A549 (cell line): ENCODE data around the gene TPM1. TPM values are rescaled to one million over a fixed set of nuclear protein-coding genes. Genes with fewer than 3 reads are reported as not detected.

Experiments used
- ATAC-seq, 2 experiments: fragments of 200-7000 bp in 1 of 2; fragments of >200 bp in 1 of 2; cut with Nextera tagmentation in 1 of 2; cut with Tn5 transposase in 1 of 2; 3 replicates each; pipeline versions ENCODE4 v1.8.0 to v1.9.1; 2018 to 2020; ENCODE audit warnings: mild to moderate bottlenecking in 1 of 2, moderate library complexity in 1 of 2
- CTCF ChIA-PET: fragments of 300-600 bp; sonication (Branson Sonifier 250); formaldehyde crosslinking; extraction: SDS; loops from one replicate; lab custom pipeline; 2021; ENCODE audit warnings: antibody characterized with exemption, inconsistent platforms; lab: Yijun Ruan, JAX
- POLR2A ChIA-PET: fragments of 350-600 bp; formaldehyde crosslinking; extraction: SDS; loops from one replicate; lab custom pipeline; 2021; ENCODE audit warnings: antibody characterized with exemption, inconsistent platforms; lab: Yijun Ruan, JAX
- DNase-seq, 2 experiments: peaks; one replicate each; pipeline versions ENCODE4 v3.0.0 to v3.0.0-alpha.2; 2011 to 2016; ENCODE audit warnings: low read depth in 1 of 2, low spot score in 1 of 2
- FAIRE-seq: peaks from 2 replicates; lab custom pipeline; 2011; peaks lifted over from hg19 to GRCh38; lab: Jason Lieb, UNC
- H3K27ac ChIP-seq, 2 experiments: fragments of >200 bp; sonication (Bioruptor Twin); formaldehyde crosslinking; 3 replicates each; pipeline ENCODE4 v1.5.1; 2016 to 2017
- H3K4me1 ChIP-seq: fragments of >200 bp; sonication (Bioruptor Twin); formaldehyde crosslinking; 3 replicates; pipeline ENCODE4 v1.6.1; 2016
- H3K4me2 ChIP-seq: fragments of >200 bp; sonication (Bioruptor Twin); formaldehyde crosslinking; 3 replicates; pipeline ENCODE4 v1.6.1; 2016
- H3K4me3 ChIP-seq: fragments of >200 bp; sonication (Bioruptor Twin); formaldehyde crosslinking; 3 replicates; pipeline ENCODE4 v1.5.1; 2016
- H3K9me3 ChIP-seq: fragments of >200 bp; sonication (Bioruptor Twin); formaldehyde crosslinking; 3 replicates; pipeline ENCODE4 v1.6.1; 2016
- BCL3 ChIP-seq: fragments of >200 bp; sonication (Bioruptor Twin); formaldehyde crosslinking; IDR thresholded peaks from 3 replicates; pipeline ENCODE4 v1.6.1; 2016
- CEBPB ChIP-seq, 2 experiments: fragments of >200 bp in 1 of 2; sonication (Bioruptor Twin) in 1 of 2; formaldehyde crosslinking in 1 of 2; IDR thresholded peaks; 2 replicates each; pipeline ENCODE4 v1.6.1; 2012 to 2016
- CHD2 ChIP-seq: fragments of 150-350 bp; IDR thresholded peaks from 2 replicates; pipeline ENCODE4 v1.6.1; 2014; ENCODE audit warnings: low read length; ENCODE audit not compliant: partially characterized antibody
- EHF ChIP-seq: fragments of 250-450 bp; sonication (Bioruptor Pico); IDR thresholded peaks from 2 replicates; pipeline ENCODE4 v1.5.0; 2020; ENCODE audit warnings: mild to moderate bottlenecking
- FOSL2 ChIP-seq, 2 experiments: fragments of 450-650 bp in 1 of 2; fragments of >200 bp in 1 of 2; sonication (Bioruptor Twin) in 1 of 2; formaldehyde crosslinking; IDR thresholded peaks; 2 replicates each; pipeline versions ENCODE4 v1.5.0 to v1.6.1; 2016 to 2020; ENCODE audit warnings: mild to moderate bottlenecking in 1 of 2, moderate library complexity in 1 of 2
- HOXB13 ChIP-seq: fragments of 250-450 bp; sonication (Bioruptor Pico); IDR thresholded peaks from 2 replicates; pipeline ENCODE4 v1.5.0; 2020; ENCODE audit warnings: low read depth, mild to moderate bottlenecking, moderate library complexity
- JUN ChIP-seq, 2 experiments: fragments of >200 bp; sonication (Bioruptor Twin); formaldehyde crosslinking; IDR thresholded peaks; 2 replicates in 1 of 2; 3 replicates in 1 of 2; pipeline ENCODE4 v1.6.1; 2016 to 2017
- JUNB ChIP-seq: fragments of >200 bp; sonication (Bioruptor Twin); formaldehyde crosslinking; IDR thresholded peaks from 2 replicates; pipeline ENCODE4 v1.6.1; 2016
- KDM1A ChIP-seq: fragments of 200-600 bp; sonication (generic); IDR thresholded peaks from 2 replicates; pipeline ENCODE4 v1.6.1; 2016; ENCODE audit warnings: low read depth, mild to moderate bottlenecking
- MAFK ChIP-seq: fragments of 450-650 bp; IDR thresholded peaks from 2 replicates; pipeline ENCODE4 v1.6.1; 2014; ENCODE audit not compliant: partially characterized antibody
- NPAS2 ChIP-seq: fragments of 250-450 bp; sonication (Bioruptor Pico); IDR thresholded peaks from 2 replicates; pipeline ENCODE4 v1.8.0; 2022; ENCODE audit warnings: mild to moderate bottlenecking, moderate library complexity, borderline replicate concordance
- NR3C1 ChIP-seq: fragments of >200 bp; sonication (Bioruptor Twin); formaldehyde crosslinking; IDR thresholded peaks from 3 replicates; pipeline ENCODE4 v1.6.1; 2017
- PBX3 ChIP-seq: IDR thresholded peaks from 2 replicates; pipeline ENCODE4 v1.6.1; 2012
- REST ChIP-seq: fragments of 200-600 bp; sonication (generic); IDR thresholded peaks from 2 replicates; pipeline ENCODE4 v1.6.1; 2016; ENCODE audit warnings: antibody characterized with exemption, mild to moderate bottlenecking, moderate library complexity
- RNF2 ChIP-seq: fragments of 200-600 bp; sonication (generic); IDR thresholded peaks from 2 replicates; pipeline ENCODE4 v1.6.1; 2016; ENCODE audit warnings: low read depth, mild to moderate bottlenecking, antibody characterized with exemption, moderate library complexity, borderline replicate concordance
- TP53 ChIP-seq: fragments of 250-450 bp; sonication (Bioruptor Pico); IDR thresholded peaks from 2 replicates; pipeline ENCODE4 v1.5.0; 2021; ENCODE audit warnings: mild to moderate bottlenecking, moderate library complexity
- ZC3H11A ChIP-seq: fragments of 450-650 bp; IDR thresholded peaks from 2 replicates; pipeline ENCODE4 v1.6.1; 2014; ENCODE audit warnings: antibody characterized with exemption, mild to moderate bottlenecking
- ZNF302 ChIP-seq: fragments of 250-450 bp; sonication (Bioruptor Pico); IDR thresholded peaks from 2 replicates; pipeline ENCODE4 v1.9.0; 2021; ENCODE audit warnings: inconsistent platforms, mild to moderate bottlenecking, moderate library complexity
- WGBS: methylation state at CpG from one replicate; pipeline ENCODE4 v1.1.6; 2017; ENCODE audit errors: missing lambda C conversion rate; 5-methylcytosine and 5-hydroxymethylcytosine counted together
- polyA plus RNA-seq, 4 experiments: library from polyadenylated mRNA; depleted of rRNA in 3 of 4; stranded (reverse); fragments of >200 nt; fragmentation: RNase III in 1 of 4; extraction: RNeasy Plus Mini Kit Qiagen cat#74134 plus additional on column Dnase treatment in 1 of 4; gene quantifications; 2 replicates in 3 of 4; 3 replicates in 1 of 4; pipeline ENCODE4 v1.2.3, GENCODE V29; 2011 to 2017
- TF ChIP-seq, protein P1 (sequence below): fragments of >200 bp; sonication (Bioruptor Twin); formaldehyde crosslinking; IDR thresholded peaks from 2 replicates; pipeline ENCODE4 v1.6.1; 2016
- TF ChIP-seq, protein P2 (sequence below): fragments of >200 bp; sonication (Bioruptor Twin); formaldehyde crosslinking; IDR thresholded peaks from 3 replicates; pipeline ENCODE4 v1.5.1; 2016
- TF ChIP-seq, protein P3 (sequence below): IDR thresholded peaks from 2 replicates; pipeline ENCODE4 v1.6.1; 2012; ENCODE audit warnings: low read depth, borderline replicate concordance

The TPM1 gene
- polyA plus RNA-seq, 2 of the 4 experiments (the other 2 are of a cell fraction): 894 to 954 TPM

- Histone ChIP-seq H3K9me3 (peaks cover under 1% of the 10 kb centered on the region; the same call in 2 of the 3 replicates), H3K4me2 (peak overlapping the region; percentile 93), H3K4me1 (peaks cover 43% of the 10 kb centered on the region), H3K4me3 (peak overlapping the region; percentile 87), H3K27ac (peak overlapping the region; percentile 94 to 97)
- ChIA-PET CTCF (interaction anchor here (0.6 to 50.6 kb wide), 21 partner anchors 9 to 358 kb away, joined by 3 to 1136 read pairs (median 4); no protein-coding TSS in a partner anchor), POLR2A (interaction anchor here (0.9 to 7.8 kb wide), 8 partner anchors 12 to 198 kb away, joined by 3 to 98 read pairs (median 4); partner anchors contain the start of gene RPS27L)
- DNase-seq: peak in 1 of 2 experiments; percentile 67
- no peak for FAIRE-seq
- no peak for ATAC-seq
- TF ChIP-seq JUN (IDR thresholded peaks at IDR 0.05): peak; percentile 5 to 70; a peak in 2 of 5 replicates
- TF ChIP-seq NR3C1: no peak
- TF ChIP-seq MAFK: no peak
- TF ChIP-seq CEBPB (IDR thresholded peaks at IDR 0.05): peak in 1 of 2 experiments; percentile 5; a peak in 1 of 4 replicates
- TF ChIP-seq NPAS2 (CRISPR knock-in tag): no peak
- TF ChIP-seq FOSL2 (IDR thresholded peaks at IDR 0.05): no peak
- peak; percentile 50; the same call in 1 of the 2 replicates for TF ChIP-seq FOSL2 (CRISPR knock-in tag; IDR thresholded peaks at IDR 0.05)
- TF ChIP-seq TP53 (CRISPR knock-in tag): no peak
- TF ChIP-seq, protein P1, sequence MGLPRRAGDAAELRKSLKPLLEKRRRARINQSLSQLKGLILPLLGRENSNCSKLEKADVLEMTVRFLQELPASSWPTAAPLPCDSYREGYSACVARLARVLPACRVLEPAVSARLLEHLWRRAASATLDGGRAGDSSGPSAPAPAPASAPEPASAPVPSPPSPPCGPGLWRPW: no peak
- TF ChIP-seq BCL3: peak; percentile 24; the same call in 1 of the 3 replicates
- 4% methylated on average over 5 of the region's 6 CpGs for WGBS
Observed at GRCh38 chr15:63044645-63045464, 2.3 kb downstream of the TPM1 start.

GRCh38 chr15:63045465-63045840 is 2.9 kb downstream of the TPM1 start:
- ChIA-PET CTCF (interaction anchor here (0.6 to 50.6 kb wide), 18 partner anchors 9 to 357 kb away, joined by 3 to 1136 read pairs (median 8); no protein-coding TSS in a partner anchor), POLR2A (interaction anchor here (1.1 to 7.8 kb wide), 7 partner anchors 12 to 198 kb away, joined by 3 to 98 read pairs (median 4); partner anchors contain the start of gene RPS27L)
- ATAC-seq (no peak), FAIRE-seq (no peak), DNase-seq (no peak)
- TF ChIP-seq PBX3 (no peak), JUNB (0 out of 2 replicates have a peak, but pooled peaks have one; percentile 29), RNF2 (no peak)
- Histone ChIP-seq H3K4me2 (peak overlapping the region; percentile 93), H3K4me3 (peak overlapping the region; percentile 87), H3K9me3 (no peaks in the 10 kb centered on the region), H3K27ac (peak overlapping the region; percentile 94 to 97), H3K4me1 (peaks cover 49% of the 10 kb centered on the region)
- WGBS: 5% methylated on average over 3 of the region's 3 CpGs

- CTCF ChIA-PET: interaction anchor here (1.1 to 50.6 kb wide), 14 partner anchors 8 to 357 kb away, joined by 3 to 1136 read pairs (median 16); no protein-coding TSS in a partner anchor
- no peak for DNase-seq
- FAIRE-seq: no peak
- POLR2A ChIA-PET: interaction anchor here (1.6 to 7.8 kb wide), 4 partner anchors 48 to 199 kb away, joined by 4 to 98 read pairs (median 20); no protein-coding TSS in a partner anchor
- H3K4me1 ChIP-seq: peaks cover 52% of the 10 kb centered on the region
- no peaks in the 10 kb centered on the region for H3K9me3 ChIP-seq
- 22% methylated on average over 3 of the region's 3 CpGs for WGBS
- peak overlapping the region; percentile 93 for H3K4me2 ChIP-seq
- H3K4me3 ChIP-seq: peak overlapping the region; percentile 87
- peak overlapping the region; percentile 94 to 97 for H3K27ac ChIP-seq
- no peak for ATAC-seq
- TF ChIP-seq HOXB13 (CRISPR knock-in tag) (no peak), REST (no peak), KDM1A (no peak), CHD2 (no peak), NR3C1 (no peak), ZC3H11A (no peak), EHF (no peak), ZNF302 (no peak)
- TF ChIP-seq, protein P2, sequence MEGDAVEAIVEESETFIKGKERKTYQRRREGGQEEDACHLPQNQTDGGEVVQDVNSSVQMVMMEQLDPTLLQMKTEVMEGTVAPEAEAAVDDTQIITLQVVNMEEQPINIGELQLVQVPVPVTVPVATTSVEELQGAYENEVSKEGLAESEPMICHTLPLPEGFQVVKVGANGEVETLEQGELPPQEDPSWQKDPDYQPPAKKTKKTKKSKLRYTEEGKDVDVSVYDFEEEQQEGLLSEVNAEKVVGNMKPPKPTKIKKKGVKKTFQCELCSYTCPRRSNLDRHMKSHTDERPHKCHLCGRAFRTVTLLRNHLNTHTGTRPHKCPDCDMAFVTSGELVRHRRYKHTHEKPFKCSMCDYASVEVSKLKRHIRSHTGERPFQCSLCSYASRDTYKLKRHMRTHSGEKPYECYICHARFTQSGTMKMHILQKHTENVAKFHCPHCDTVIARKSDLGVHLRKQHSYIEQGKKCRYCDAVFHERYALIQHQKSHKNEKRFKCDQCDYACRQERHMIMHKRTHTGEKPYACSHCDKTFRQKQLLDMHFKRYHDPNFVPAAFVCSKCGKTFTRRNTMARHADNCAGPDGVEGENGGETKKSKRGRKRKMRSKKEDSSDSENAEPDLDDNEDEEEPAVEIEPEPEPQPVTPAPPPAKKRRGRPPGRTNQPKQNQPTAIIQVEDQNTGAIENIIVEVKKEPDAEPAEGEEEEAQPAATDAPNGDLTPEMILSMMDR: no peak
- TF ChIP-seq, protein P3, sequence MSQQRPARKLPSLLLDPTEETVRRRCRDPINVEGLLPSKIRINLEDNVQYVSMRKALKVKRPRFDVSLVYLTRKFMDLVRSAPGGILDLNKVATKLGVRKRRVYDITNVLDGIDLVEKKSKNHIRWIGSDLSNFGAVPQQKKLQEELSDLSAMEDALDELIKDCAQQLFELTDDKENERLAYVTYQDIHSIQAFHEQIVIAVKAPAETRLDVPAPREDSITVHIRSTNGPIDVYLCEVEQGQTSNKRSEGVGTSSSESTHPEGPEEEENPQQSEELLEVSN: no peak
- TF ChIP-seq, protein P1: no peak
Observed at GRCh38 chr15:63045879-63046278, 3.3 kb downstream of the TPM1 start.
